ENCODE results near the gene CYP4F12.

GRCh38 chr19:15733895-15734294 lies 61.0 kb downstream of the CYP4F12 start:
- no peak for TF ChIP-seq EZH2 (IDR thresholded peaks at IDR 0.05; ENCODE audit: low read length, unreplicated experiment)
- no peak for TF ChIP-seq CTCF (conservative IDR thresholded peaks at IDR 0.05; ENCODE audit: low read depth, low read length)
